Activated CD4-positive, alpha-beta T cell treated with anti-CD3 and anti-CD28 coated beads, Interleukin-10, Interleukin-2, amounts not matched to agents 100 ng/mL and 50 ng/mL, durations not matched to agents 16 hours and 8 hours (primary cell): ENCODE measurements around the gene UTP14C.
"Not testable (repeated sequence)": the region's sequence is repeated elsewhere in the genome, so short reads cannot be mapped to it uniquely, and the experiment has no call there.

Source experiments
- DNase-seq: peaks from one replicate; pipeline ENCODE4 v3.0.0-alpha.2; 2020

UTP14C gene

DNA sequence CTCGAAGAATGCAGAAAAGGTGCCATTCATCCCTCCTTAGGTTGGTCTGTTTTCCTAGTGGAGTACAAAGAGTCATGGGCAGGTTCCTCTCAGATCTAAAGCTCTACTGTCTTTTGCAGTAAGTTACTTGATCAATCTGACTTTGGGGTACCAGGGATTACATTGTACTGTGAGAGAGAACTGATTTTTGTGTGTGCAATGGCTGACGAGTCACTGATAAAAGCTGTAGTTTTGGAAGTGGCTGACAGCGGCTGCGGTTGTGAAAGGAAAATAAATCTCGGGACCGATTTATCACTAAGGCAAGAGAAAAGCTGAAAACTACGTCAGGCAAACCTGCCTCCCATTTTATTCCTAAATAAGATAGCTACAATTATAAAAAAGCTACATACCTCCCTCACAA, 26.9 kb downstream of the UTP14C start:
- no peak for DNase-seq

DNA sequence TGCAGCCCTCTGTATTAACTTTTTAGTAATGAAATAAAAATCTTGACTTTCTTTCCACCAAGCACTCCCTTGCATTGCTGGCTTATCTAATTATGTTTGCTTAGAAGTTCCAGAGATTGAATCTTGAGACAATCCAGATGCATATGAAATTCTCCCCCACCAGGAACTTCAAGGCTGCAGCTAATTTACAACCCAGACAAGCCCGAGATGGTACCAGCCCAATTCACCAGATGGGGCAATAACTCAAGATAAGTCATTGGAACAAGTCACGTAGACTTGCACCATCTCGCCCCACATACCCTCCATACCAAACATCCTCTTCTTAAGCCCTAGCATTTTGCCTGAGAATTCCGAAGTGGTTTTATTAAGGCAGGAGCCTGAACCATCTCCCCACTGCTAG, 29.0 kb downstream of the UTP14C start:
- DNase-seq, result no peak

DNA sequence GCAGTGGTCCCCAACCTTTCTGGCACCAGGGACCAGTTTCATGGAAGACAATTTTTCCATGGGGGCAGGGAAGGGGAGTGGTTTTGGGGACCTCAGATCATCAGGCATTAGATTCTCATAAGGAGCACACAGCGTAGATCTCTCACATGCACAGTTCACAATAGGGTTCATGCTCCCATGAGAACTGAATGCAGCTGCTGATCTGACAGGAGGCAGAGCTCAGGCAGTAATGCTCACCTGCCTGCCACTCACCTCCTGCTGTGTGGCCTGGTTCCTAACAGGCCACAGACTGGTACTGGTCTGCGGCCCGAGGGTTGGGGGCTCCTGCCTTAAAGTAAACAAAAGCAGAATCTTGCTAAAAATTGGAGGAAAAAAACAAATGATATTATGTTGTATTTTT, 36.6 kb downstream of the UTP14C start:
- DNase-seq, result not testable (repeated sequence)

DNA sequence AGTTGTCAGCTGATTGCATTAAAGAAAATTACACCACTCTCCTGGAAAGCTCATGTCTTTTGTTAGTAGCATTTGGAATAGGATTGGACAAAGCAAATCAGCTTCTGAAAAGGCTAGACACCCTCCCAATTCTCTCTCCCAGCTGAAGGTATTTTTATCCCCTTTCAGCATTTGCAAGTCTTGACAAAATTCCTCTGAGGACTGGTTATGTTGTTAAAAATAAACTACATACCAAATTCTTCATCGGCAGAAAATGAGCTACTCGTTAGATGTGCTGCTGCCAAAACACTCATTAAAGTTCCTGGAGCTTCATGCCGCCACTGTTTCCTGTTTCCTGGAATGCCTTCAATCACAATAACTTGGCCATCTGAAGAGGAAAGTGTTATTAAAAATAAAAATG, 37.1 kb downstream of the UTP14C start:
- DNase-seq, result no peak

DNA sequence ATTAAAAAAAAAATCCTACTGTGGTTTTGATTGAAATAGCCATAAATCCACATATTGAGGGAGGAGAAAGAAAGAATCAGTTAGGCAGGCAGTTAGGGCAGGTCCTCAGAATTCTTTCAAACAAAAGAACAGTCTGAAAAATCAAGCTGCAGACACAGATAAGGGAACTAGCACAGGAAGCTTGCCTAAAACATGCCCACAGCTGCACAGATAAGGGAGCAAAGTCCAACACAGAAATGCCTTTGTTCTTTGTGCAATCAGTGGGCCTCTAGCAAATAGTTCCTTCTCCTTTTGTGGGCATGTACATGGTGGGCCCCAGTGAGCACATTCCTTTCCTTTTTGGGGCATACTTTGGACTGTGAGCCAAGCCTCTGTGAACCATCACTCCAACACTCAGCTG, 42.7 kb downstream of the UTP14C start:
- no peak for DNase-seq

DNA sequence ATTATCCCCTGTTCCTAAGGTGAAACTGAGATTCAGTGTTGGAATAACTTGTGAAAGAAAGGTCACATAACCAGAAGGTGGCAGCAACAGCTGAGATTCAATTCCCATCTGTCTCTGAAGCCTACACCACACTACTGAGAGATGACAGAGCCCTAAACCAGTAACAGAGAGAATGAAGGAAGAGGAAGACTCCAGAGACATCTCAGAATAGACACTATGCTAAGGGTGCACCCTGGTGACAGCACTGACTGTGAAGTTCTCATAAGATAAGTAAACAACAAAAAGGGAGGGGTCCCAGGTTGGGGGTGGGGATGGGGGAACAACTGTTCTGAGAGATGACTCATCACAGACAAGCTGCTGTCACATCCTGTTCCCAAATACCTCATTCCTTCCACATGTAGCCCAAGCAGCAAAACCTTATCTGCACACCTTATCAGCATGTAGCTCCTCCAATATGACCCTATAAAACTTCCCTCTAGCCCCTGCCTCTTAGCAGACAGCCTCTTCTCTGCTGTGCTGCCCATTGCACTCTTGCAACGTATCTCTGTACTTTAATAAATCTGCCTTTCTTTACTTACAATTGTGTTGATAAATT, 46.5 kb downstream of the UTP14C start:
- DNase-seq, result peak; percentile 50
